H54 (cell line): Measurements from ENCODE around the gene LVRN.

ENCODE experiments used
- DNase-seq: peaks from one replicate; pipeline ENCODE4 v3.0.0; 2011; ENCODE audit warnings: low spot score, mixed read lengths; ENCODE audit not compliant: insufficient read length
- FAIRE-seq: peaks from 3 replicates; lab custom pipeline; 2011; peaks lifted over from hg19 to GRCh38; lab: Jason Lieb, UNC
- POLR2A ChIP-seq: IDR thresholded peaks from 2 replicates; pipeline ENCODE4 v1.6.1; 2011; ENCODE audit warnings: low read depth, mild to moderate bottlenecking, low read length

Gene LVRN

GRCh38 chr5:116068028-116068632, 105.9 kb downstream of the LVRN start:
- peak; percentile 82 for FAIRE-seq
- no peak for DNase-seq
- TF ChIP-seq POLR2A, result no peak

DNA sequence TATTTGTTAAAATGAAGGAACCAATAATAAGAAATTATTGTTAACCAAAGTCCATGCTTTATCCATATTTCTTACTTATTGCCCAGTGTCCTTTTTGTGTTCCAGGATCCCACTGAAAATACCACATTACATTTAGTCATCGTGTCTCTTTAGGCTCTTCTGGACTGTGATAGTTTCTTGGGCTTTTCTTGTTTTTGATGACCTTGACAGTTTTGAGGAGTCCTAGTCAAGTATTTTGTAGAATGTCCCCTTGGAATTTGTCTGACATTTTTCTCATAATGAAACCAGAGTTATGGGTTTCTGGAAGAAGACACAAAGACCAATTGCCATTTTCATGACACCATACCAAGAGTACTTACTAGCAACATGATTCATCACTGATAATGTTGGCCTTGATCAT, 108.9 kb downstream of the LVRN start:
- FAIRE-seq (no peak), DNase-seq (no peak)
- no peak for TF ChIP-seq POLR2A

- FAIRE-seq, result peak; percentile 45
- DNase-seq, result no peak
- TF ChIP-seq POLR2A, result no peak
Measured at GRCh38 chr5:116075191-116075831, 113.0 kb downstream of the LVRN start.

DNA sequence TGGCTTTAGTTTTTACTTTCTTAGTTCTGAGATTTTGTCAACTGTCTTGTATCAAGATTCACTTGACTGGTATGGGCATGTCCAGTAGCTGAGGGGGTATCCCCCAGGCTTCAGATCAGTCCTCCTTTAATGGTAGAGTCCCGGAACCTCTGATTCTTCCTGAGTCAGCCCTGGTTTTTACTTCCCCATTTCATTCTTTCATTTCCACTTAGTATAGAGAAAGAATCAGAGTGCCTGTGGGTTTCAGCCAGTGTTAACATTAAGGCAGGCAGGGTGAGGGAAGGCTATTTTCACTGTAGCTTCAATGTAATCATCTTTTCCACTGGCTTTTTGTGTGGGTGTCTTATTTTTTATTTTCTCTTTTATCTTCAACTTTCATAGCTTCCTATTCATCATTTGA, 114.2 kb downstream of the LVRN start:
- FAIRE-seq, result no peak
- no peak for TF ChIP-seq POLR2A
- no peak for DNase-seq
